Prostate gland (tissue), 2 donors: ENCODE results near the gene KL.

Source experiments
- CTCF ChIP-seq, 4 experiments: fragments of 200-600 bp in 2 of 4; fragments of 450-650 bp in 2 of 4; sonication (generic) in 2 of 4; IDR thresholded peaks; 1 replicate in 3 of 4; 2 replicates in 1 of 4; pipeline ENCODE4 v1.5.1; 2016 to 2019; ENCODE audit warnings: antibody characterized with exemption in 4 of 4, mild to moderate bottlenecking in 2 of 4, moderate library complexity in 2 of 4
- POLR2A ChIP-seq: fragments of 450-650 bp; IDR thresholded peaks from one replicate; pipeline ENCODE4 v1.6.1; 2016; ENCODE audit warnings: antibody characterized with exemption, mild to moderate bottlenecking
- POLR2AphosphoS5 ChIP-seq: sonication (generic); formaldehyde crosslinking; IDR thresholded peaks from one replicate; pipeline ENCODE4 v1.6.1; 2017; ENCODE audit warnings: antibody characterized with exemption

DNA sequence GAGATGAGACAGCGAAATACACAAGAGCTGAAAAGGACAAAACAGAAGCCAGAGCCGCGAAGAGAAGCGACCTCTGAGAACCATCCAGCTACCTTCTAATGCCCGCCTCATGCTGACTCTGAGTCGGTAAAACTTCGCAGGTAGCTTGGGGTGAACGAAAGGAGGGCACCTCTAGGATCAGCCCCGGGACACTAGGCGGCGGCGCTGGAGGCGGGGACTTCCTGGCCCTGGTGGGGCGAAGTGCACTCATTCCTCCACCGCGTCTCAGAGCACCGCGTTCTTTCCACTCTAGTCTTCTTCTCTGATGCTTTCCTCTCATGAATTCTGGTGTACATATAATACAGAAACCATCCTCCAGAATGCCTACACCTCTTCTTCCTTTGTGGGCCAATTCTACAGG is 50.1 kb downstream of the KL start:
- no peak for TF ChIP-seq CTCF (IDR thresholded peaks at IDR 0.05)
- no peak for TF ChIP-seq POLR2A
- TF ChIP-seq POLR2AphosphoS5, result no peak
